ENCODE measurements around the gene RHOJ.
"Not testable (repeated sequence)": the region's sequence is repeated elsewhere in the genome, so short reads cannot be mapped to it uniquely, and the experiment has no call there.

RHOJ gene

GRCh38 chr14:63300854-63301253, 96.6 kb downstream of the RHOJ start:
- DNase-seq, result no peak

DNA sequence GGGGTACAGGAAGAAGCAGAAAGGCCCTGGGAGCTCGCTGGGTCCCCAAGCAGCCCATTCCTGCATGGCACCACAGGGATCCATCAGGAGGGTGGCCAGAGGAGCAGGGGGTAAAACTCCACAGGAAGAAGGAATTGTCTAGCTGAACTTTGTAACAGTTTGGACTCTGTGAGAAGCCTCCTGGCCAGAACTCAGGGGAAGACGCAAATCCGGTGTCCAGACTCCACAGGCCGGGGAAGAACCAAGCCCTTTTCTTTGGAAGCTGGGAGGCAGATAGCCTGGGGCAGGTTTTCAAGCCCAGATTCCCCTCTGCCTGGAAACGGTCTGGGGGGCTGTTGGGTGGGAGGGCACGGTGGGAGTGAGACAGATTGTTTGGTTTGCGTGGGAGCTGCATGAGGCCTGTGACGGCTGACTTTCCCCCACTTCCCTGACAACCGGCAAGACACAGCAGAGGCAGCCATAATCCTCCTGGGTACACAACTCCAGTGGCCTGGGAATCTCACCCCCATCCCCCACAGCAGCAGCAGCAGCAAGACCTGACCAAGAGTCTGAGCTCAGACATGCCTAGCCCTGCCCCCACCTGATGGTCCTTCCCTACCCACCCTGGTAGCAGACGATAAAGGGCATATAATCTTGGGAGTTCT, 97.8 kb downstream of the RHOJ start:
- DNase-seq, result no peak

DNA sequence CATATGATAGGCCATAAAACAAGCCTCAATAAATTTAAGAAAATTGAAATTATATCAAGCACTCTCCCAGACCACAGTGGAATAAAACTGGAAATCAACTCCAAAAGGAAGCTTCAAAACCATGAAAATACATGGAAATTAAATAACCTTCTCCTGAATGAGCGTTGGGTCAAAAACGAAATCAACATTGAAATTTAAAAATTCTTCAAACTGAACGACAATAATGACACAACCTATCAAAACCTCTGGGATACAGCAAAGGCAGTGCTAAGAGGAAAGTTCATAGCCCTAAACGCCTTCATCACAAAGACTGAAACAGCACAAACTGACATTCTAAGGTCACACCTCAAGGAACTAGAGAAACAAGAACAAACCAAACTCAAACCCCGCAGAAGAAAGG, 100.2 kb downstream of the RHOJ start:
- not testable (repeated sequence) for DNase-seq

DNA sequence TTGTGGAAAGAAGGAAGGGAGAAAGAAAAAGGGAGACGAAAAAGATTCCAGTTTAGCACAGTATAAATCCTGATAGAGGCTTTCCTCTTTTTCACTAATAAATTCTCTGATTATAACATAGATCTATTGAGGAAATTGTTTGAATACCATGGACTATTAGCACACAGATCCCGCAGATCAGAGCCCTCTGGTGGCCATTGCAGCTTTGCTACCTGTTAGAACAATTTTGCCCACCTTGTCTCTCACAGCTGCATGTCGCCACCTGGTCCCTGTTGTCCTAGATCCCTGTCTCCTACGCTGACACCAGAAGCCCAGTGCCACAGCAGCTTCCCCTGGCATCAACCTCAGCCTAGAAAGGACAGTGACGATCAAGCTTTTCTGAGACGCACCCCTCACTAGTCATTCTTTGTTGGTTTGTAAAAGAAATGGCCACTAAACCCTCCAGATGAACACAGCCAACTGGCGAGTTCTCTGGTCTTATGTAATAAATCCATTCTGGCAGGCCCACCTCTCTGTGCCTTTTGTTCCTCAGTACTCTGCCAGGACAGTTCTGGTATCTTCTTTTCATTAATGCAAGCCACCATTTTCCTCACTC, 104.6 kb downstream of the RHOJ start:
- peak; percentile 3 for DNase-seq

DNA sequence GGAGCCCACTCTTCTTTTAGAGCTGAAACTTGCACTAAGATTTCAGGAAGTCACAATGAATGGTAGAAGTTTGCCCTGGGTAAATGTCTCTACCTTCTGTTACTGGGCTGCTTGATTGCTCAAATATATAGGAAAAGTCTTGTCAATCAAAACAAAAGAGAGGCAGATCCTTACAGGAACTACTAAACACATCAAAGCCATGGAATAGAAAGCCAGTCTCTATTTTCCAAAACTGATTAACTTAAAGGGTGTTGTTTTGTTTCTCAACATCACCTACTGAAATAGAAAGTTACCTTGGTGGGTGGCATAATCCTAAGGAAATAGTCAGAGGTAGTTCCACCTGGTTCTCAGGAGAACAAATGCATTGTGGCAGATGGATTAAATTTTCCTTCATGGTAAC, 114.6 kb downstream of the RHOJ start, which contains the start of gene GPHB5:
TSS of gene GPHB5 (minus strand) at position 101 of the 400 bp plus-strand sequence. CDS start 1,086 bp downstream, outside the sequence.
- DNase-seq, result no peak

- DNase-seq, result no peak
Observed at GRCh38 chr14:63322472-63322871, 118.2 kb downstream of the RHOJ start.

DNA sequence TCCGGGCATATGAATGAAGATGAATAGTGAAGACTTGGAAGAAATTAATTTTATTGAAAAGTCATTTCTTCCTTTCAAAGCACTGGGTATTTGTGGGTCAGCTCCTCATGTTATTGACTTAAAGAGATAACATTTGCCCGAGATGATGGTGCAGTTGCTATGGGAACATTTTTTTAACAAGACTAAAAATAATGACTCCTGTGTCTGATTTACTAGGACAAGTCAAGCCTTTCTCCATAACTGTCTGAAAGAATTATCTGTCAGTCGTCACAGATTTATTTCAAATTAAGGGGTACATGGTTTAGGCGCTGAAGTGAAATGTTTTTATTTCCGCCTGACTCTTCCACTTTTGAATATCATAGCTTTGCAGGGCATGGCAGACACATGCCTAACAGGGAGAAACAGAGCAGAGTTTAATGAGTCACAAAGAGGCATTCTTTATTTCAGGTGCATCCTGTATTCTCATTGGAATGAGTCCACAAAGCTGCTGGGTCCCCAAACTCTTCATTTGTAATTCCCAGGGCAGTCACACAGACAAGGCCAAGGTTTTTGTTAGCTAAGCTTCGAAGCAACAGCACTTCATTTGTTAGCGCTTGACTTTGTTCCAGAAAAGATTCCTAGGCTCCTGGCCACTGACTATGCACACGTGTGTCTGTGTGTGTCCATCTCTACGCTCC, 118.8 kb downstream of the RHOJ start:
- DNase-seq, result no peak

DNA sequence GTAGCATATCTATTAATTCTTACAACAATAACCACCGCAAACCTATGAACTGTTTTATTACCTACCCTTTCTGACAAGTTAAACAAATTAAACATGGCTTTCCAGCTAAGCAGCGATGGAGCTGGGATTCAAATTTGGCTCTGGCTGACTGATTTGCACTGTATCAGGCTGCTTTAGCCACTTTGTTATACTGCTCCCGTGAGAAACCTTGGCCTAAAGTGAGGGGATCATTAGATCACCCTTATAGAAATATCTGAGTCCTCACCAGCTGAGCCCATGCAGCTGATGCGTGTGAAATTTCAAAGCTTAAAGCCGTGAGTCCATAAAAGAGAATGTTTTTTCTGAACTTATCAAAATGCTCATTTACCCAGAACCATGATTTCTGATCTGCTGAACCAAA, 122.6 kb downstream of the RHOJ start:
- no peak for DNase-seq

DNA sequence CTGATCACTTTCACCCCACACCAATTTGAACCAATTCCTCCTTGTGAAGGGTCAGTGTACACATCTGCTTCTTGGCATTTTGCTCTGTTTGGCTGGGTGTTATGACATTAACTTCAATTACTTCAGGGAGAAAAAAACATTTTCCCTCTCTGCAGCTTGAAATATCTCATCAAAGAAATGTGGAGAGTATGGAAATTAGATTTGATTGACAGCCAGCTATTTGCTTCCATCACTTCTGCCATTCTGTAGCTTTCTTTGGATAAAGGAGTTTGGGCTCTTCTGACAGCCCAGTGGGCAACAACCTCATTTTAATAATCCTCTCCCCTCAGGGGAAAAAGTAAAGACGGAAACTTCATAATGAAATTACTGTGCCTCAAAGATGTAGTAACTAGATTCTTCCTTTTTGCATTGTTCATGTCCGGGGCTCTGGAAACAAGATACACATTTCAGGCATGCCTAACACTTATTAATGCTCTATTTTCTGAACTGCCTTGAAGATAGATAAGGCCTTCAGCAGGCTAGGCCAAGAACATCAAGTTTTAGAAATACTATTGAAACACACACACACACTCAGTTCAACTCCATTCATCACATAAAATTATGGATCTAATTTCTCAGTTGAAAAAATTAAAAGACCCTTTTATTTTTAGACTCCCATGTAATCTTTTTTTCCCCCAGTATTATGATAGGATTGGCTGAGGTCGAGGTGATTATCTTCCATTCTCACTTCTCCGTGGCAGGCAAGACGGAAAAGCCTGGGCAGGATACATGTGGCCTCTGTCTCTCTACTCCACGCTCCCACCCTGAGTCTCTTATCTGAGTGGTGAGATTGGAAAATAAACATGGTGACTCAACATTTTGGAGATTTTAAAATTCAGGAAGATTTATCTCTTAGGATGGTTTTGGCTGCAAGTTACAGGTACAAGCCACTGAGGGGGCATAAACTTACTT, 124.8 kb downstream of the RHOJ start:
- DNase-seq, result no peak

DNA sequence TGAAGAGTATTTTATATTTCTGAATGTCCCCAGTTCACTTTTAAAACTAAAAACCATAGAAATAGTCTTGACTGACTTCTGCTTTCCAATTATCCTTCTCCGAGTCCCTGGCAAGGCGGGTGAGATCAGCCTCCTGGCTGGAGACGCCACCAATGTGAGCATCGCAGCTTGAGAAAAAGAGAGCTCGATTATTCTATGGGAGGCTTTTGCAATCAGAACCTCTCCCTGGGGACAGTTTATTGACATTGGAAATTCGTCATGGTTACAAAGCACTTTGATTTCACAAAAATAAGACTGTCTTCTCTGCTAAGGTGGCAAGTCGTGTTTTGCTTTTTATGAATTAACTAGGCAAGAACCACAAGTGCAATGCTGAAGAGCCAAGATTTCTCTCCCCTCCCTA, 138.1 kb downstream of the RHOJ start:
- DNase-seq, result no peak

Measured in activated CD4-positive, alpha-beta T cell treated with anti-CD3 and anti-CD28 coated beads, Interleukin-2, amount 50 U/mL, for 16 hours (primary cell).